ENCODE data around the gene KCNJ15.

KCNJ15 gene

GRCh38 chr21:38300141-38300578, 43.4 kb downstream of the KCNJ15 start:
- DNase-seq: no peak

- DNase-seq: no peak
These were observed 44.8 kb downstream of the KCNJ15 start for GRCh38 chr21:38301321-38302214.

- no peak for DNase-seq
These were observed 46.5 kb downstream of the KCNJ15 start for GRCh38 chr21:38303300-38303699.

- peak in 1 of 2 donors; percentile 27 for DNase-seq
These were observed 49.8 kb downstream of the KCNJ15 start for GRCh38 chr21:38306433-38307141.

DNA sequence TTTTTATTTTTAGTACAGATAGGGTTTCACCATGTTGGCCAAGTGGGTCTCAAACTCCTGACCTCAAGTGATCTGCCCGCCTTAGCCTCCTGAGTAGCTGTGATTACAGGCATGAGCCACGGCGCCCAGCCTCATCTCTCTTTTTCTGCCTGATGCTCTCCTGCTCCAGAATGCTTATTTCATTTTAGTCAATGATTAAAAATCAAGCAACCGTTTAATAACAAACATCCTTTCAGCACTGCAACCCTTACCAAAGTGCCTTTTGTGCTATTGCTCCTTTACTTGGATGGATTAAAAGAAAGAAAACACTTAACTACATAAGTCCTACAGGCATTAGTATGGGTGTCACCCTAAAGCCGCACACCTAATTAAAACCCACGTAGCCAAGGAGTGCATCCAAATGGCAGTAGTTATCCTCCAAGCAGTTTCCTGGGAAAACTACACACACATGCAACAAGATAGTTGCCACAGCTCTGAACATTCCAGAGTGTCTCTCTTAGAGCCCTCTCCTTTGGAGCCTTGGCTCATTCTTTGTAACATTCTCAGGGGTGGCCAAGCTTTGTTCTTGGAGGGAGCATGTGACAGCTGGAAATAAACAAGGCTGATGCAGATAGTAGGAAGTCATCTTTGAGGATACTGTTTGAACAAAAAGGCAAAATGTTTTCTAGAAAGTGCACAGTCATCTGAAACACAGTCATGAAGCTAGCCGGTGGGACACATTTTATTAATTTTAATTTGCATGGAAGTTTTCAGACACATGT, 51.2 kb downstream of the KCNJ15 start:
- no peak for DNase-seq

GRCh38 chr21:38308532-38309119, 51.8 kb downstream of the KCNJ15 start:
- DNase-seq: no peak

- no peak for DNase-seq
These were observed 54.1 kb downstream of the KCNJ15 start for GRCh38 chr21:38310646-38311485.

- no peak for DNase-seq
These were observed 55.0 kb downstream of the KCNJ15 start for GRCh38 chr21:38311765-38312164.

DNA sequence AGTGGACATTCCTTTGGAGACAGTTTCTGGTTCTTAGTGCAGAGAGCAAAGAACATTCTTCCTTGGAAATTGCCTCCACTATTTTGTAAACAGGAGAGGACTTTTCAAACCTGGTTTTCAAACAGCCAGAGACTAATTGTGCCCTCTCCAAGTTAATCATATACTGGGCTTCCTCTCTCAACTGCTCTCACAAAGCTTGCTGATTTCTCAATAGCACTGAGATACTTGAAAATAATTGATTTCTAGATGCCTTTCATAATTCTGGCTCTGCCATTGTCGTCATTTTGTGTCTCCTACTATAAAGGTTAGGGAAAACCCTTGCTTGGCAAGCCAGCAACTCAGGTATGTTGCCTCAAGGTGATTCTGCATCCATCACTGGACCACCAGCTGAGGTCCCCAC, 56.0 kb downstream of the KCNJ15 start:
- no peak for DNase-seq

DNA sequence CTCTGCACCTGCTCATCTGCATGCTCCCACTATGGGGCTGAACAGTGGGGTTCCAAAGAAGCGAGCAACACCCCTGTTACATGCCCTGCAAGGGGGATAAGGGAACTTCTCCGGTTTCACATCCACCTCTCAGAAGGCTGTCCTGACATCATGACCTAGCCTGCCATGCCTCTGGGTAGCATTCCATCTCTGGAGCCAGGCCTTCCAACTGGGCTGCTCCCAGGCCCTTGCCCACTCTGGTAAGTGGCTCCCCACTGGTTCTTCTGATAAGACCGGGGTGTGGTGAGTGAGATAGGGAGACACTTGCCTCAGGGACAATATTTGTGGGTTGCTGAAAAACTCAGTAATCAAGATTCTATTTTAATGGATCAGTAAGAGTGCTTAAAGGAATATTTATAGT, 57.8 kb downstream of the KCNJ15 start:
- DNase-seq: no peak

DNA sequence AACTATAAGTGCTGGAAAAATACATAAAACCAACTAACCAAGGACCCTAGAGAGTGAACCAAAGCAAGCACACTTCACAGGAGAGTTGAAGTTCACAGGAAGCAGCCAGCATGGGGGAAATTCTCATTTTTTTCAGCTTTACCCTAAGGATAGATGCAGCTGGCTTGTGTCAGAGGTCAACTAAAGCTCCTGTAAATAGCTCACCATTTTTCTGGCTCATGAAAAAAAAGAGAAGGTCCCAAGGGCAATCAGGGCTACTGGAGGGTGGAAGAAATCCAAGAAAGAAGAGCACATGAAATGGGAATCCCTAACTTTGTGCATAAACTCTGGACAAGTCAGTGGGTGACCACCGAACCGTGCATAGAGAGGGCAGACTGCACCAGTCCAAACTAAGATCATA, 58.3 kb downstream of the KCNJ15 start:
- DNase-seq: no peak

- DNase-seq: no peak
These were observed 63.0 kb downstream of the KCNJ15 start for GRCh38 chr21:38319781-38320180.

- DNase-seq: no peak
These were observed 64.8 kb downstream of the KCNJ15 start for GRCh38 chr21:38321568-38321967.

DNA sequence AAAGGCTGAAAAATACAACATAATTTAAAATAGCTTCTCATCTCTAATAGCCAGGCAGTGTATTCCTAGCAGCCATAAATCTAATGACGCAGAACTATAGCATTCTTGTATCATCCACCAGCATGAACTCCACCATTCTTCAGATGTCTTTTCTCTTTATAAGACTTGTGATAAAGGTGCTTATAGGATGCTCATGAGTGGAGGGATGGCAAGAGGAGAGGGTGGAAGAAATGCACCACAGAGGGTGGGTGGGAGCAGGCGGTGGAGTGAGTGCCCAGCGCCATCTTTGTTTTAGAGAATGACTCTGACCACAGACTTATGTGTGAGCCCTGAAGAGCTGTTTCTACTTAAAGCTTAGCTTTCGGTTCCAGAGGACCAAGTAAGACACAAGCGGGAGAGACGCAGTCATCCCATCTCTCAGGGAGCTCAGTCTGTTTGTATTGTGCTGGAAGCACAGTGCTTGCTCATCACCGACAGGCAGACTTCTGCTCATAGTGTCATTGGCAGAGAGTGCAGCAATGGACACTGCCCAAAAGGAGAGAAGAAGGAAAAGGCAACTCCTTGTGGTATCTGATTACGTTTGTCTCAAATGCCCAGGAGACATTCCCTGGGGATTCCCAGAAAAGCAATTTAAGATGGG, 65.6 kb downstream of the KCNJ15 start:
- no peak for DNase-seq

DNA sequence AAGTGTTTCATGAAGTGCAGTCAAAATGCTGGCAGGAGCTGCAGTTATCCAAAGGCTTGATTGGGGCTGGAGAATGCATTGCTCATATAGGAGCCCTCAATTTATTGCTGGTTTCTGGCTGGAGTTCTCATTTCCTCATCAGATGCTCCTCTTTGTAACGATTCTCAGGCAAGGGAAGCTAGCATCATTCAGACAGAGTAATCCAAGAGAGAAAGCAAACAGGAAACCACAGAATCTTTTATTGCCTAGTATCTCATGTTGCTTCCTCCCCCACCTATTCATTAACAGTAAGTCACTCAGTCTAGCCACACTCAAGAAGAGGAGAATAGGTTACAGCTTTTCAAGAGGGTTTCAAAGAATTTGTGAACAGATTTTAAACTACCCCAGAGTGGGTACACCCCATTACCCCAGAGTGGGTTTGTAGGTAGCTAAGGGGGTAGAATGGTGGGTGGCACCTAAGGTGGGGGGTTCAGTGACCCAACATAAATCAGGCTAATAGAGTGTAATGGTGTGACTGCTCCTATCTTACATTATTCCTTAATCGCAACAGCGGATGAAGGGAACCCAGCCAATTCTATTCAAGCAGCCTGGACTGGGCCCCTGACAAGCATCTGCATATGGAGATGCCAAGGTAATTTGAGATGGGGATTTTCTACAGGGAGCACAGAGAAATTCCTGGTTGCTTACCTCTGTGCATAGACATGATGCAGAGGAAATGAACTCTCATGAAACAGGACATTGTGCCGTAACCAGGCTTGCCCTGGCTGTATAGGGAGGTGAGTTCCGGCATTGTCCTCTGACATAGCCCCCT, 67.1 kb downstream of the KCNJ15 start:
- DNase-seq: peak in 1 of 2 donors; percentile 26

GRCh38 chr21:38325216-38325615, 68.4 kb downstream of the KCNJ15 start:
- no peak for DNase-seq

- no peak for DNase-seq
These were observed 69.1 kb downstream of the KCNJ15 start for GRCh38 chr21:38325731-38326420.

- DNase-seq: no peak
These were observed 69.6 kb downstream of the KCNJ15 start for GRCh38 chr21:38326429-38326828.

DNA sequence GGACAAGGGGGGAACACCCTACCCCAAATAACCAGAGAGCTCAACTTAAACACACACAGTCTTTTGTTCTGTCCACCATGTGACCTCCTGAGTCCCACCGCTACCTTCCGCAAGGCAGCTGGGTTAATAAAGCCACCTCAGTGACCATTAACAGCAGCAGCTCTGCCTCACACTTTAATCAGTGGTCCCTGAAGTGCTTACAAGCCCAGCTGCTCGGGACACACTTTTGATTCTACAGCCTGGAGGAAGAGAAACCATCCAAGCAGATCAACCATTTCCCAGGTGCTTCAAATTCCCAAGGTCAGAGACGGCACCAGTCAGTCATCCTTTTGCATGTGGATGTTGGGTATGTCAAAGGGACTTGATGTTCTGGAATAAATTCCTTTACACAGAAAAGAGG, 70.1 kb downstream of the KCNJ15 start:
- no peak for DNase-seq

GRCh38 chr21:38327984-38328383, 71.2 kb downstream of the KCNJ15 start:
- DNase-seq: no peak
